WTC11 (cell line): Measurements from ENCODE around the gene TMEM223. TPM values are rescaled to one million over a fixed set of nuclear protein-coding genes. Genes with fewer than 3 reads are reported as not detected.

Experiments
- ATAC-seq: fragments of 200-7000 bp; cut with Tn5 transposase; 2 replicates; pipeline ENCODE4 v1.10.0; 2021; ENCODE audit warnings: mild to moderate bottlenecking, moderate library complexity
- CTCF ChIA-PET: fragments of 300-600 bp; sonication (Branson Sonifier 250); formaldehyde crosslinking; loops from one replicate; lab custom pipeline; 2021; ENCODE audit warnings: antibody characterized with exemption; lab: Charles Lee
- POLR2A ChIA-PET: fragments of 350-600 bp; sonication (Branson Sonifier 250); formaldehyde crosslinking; loops from one replicate; lab custom pipeline; 2021; ENCODE audit warnings: antibody characterized with exemption; lab: Charles Lee
- DNase-seq: peaks from one replicate; pipeline ENCODE4 v3.0.0; 2021; ENCODE audit warnings: low spot score
- H3K27ac Mint-ChIP-seq: 2 replicates; pipeline ENCODE4 v1.8.0; 2021; ENCODE audit warnings: mixed read lengths
- H3K27me3 Mint-ChIP-seq: 2 replicates; pipeline ENCODE4 v1.8.0; 2021; ENCODE audit warnings: low read depth, mild to moderate bottlenecking, moderate library complexity, mixed read lengths
- H3K36me3 Mint-ChIP-seq: 2 replicates; pipeline ENCODE4 v1.8.0; 2021; ENCODE audit warnings: mixed read lengths
- H3K4me1 Mint-ChIP-seq: 2 replicates; pipeline ENCODE4 v1.8.0; 2022; ENCODE audit warnings: mixed read lengths
- H3K4me3 Mint-ChIP-seq: 2 replicates; pipeline ENCODE4 v1.8.0; 2021; ENCODE audit warnings: mild to moderate bottlenecking, moderate library complexity, mixed read lengths
- H3K9me3 Mint-ChIP-seq: 2 replicates; pipeline ENCODE4 v1.8.0; 2021; ENCODE audit warnings: mixed read lengths
- ATF6 ChIP-seq: sonication (generic); formaldehyde crosslinking; IDR thresholded peaks from 2 replicates; pipeline ENCODE4 v1.8.1; 2023; ENCODE audit warnings: mild to moderate bottlenecking, missing genetic modification reagents
- CREM ChIP-seq: sonication (generic); formaldehyde crosslinking; IDR thresholded peaks from 2 replicates; pipeline ENCODE4 v1.8.1; 2022; ENCODE audit warnings: mild to moderate bottlenecking, missing genetic modification reagents, moderate library complexity
- EMX1 ChIP-seq: fragments of 250-450 bp; sonication (Bioruptor Pico); IDR thresholded peaks from 2 replicates; pipeline ENCODE4 v1.8.0; 2021; ENCODE audit warnings: mild to moderate bottlenecking
- ETV6 ChIP-seq: sonication (generic); formaldehyde crosslinking; IDR thresholded peaks from 2 replicates; pipeline ENCODE4 v1.8.1; 2022; ENCODE audit warnings: mild to moderate bottlenecking, missing genetic modification reagents
- FOXP1 ChIP-seq: sonication (generic); formaldehyde crosslinking; IDR thresholded peaks from 2 replicates; pipeline ENCODE4 v1.8.0; 2022; ENCODE audit warnings: missing genetic modification reagents, mild to moderate bottlenecking, moderate library complexity, borderline replicate concordance
- MXD4 ChIP-seq: fragments of 250-450 bp; sonication (Bioruptor Pico); IDR thresholded peaks from 2 replicates; pipeline ENCODE4 v1.8.0; 2021; ENCODE audit warnings: mild to moderate bottlenecking, moderate library complexity, borderline replicate concordance
- NFYB ChIP-seq: sonication (generic); formaldehyde crosslinking; conservative IDR thresholded peaks from 2 replicates; pipeline ENCODE4 v1.8.0; 2022; ENCODE audit warnings: low read depth, missing genetic modification reagents
- NR1H2 ChIP-seq: sonication (generic); formaldehyde crosslinking; IDR thresholded peaks from 2 replicates; pipeline ENCODE4 v1.9.0; 2021; ENCODE audit warnings: mild to moderate bottlenecking, moderate library complexity, missing genetic modification reagents
- USF2 ChIP-seq: sonication (generic); formaldehyde crosslinking; IDR thresholded peaks from 2 replicates; pipeline ENCODE4 v1.8.1; 2023; ENCODE audit warnings: mild to moderate bottlenecking, missing genetic modification reagents, moderate library complexity
- ZNF138 ChIP-seq: sonication (generic); formaldehyde crosslinking; conservative IDR thresholded peaks from 2 replicates; pipeline ENCODE4 v1.8.1; 2022; ENCODE audit warnings: mild to moderate bottlenecking, moderate library complexity, missing genetic modification reagents
- ZNF263 ChIP-seq: sonication (generic); formaldehyde crosslinking; IDR thresholded peaks from 2 replicates; pipeline ENCODE4 v1.8.1; 2022; ENCODE audit warnings: low read depth, mild to moderate bottlenecking, moderate library complexity, missing genetic modification reagents
- total RNA-seq: library from RNA; stranded (reverse); gene quantifications from 3 replicates; pipeline ENCODE4 v1.2.3, GENCODE V29; 2021
- TF ChIP-seq, protein P1 (sequence below): sonication (generic); formaldehyde crosslinking; IDR thresholded peaks from 2 replicates; pipeline ENCODE4 v1.8.1; 2023; ENCODE audit warnings: mild to moderate bottlenecking, missing genetic modification reagents, borderline replicate concordance
- TF ChIP-seq, protein P2 (sequence below): sonication (generic); formaldehyde crosslinking; IDR thresholded peaks from 2 replicates; pipeline ENCODE4 v1.8.0; 2022; ENCODE audit warnings: mild to moderate bottlenecking, missing genetic modification reagents
- TF ChIP-seq, protein P3 (sequence below): fragments of 250-450 bp; sonication (Bioruptor Pico); IDR thresholded peaks from 2 replicates; pipeline ENCODE4 v1.9.0; 2021; ENCODE audit warnings: mild to moderate bottlenecking
- TF ChIP-seq, protein P4 (sequence below): sonication (generic); formaldehyde crosslinking; conservative IDR thresholded peaks from 2 replicates; pipeline ENCODE4 v1.8.1; 2023; ENCODE audit warnings: mild to moderate bottlenecking, low read depth, missing genetic modification reagents, moderate library complexity
- TF ChIP-seq, protein P5 (sequence below): fragments of 250-450 bp; sonication (Bioruptor Pico); IDR thresholded peaks from 2 replicates; pipeline ENCODE4 v1.9.0; 2021; ENCODE audit warnings: mild to moderate bottlenecking, borderline replicate concordance

The TMEM223 gene
- total RNA-seq, 1 experiment from 2014 or later, result 26.4 TPM

- TF ChIP-seq, protein P1, sequence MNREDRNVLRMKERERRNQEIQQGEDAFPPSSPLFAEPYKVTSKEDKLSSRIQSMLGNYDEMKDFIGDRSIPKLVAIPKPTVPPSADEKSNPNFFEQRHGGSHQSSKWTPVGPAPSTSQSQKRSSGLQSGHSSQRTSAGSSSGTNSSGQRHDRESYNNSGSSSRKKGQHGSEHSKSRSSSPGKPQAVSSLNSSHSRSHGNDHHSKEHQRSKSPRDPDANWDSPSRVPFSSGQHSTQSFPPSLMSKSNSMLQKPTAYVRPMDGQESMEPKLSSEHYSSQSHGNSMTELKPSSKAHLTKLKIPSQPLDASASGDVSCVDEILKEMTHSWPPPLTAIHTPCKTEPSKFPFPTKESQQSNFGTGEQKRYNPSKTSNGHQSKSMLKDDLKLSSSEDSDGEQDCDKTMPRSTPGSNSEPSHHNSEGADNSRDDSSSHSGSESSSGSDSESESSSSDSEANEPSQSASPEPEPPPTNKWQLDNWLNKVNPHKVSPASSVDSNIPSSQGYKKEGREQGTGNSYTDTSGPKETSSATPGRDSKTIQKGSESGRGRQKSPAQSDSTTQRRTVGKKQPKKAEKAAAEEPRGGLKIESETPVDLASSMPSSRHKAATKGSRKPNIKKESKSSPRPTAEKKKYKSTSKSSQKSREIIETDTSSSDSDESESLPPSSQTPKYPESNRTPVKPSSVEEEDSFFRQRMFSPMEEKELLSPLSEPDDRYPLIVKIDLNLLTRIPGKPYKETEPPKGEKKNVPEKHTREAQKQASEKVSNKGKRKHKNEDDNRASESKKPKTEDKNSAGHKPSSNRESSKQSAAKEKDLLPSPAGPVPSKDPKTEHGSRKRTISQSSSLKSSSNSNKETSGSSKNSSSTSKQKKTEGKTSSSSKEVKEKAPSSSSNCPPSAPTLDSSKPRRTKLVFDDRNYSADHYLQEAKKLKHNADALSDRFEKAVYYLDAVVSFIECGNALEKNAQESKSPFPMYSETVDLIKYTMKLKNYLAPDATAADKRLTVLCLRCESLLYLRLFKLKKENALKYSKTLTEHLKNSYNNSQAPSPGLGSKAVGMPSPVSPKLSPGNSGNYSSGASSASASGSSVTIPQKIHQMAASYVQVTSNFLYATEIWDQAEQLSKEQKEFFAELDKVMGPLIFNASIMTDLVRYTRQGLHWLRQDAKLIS, result no peak
- TF ChIP-seq EMX1, result no peak
- no peak for TF ChIP-seq FOXP1 (CRISPR knock-in tag)
- no peak for TF ChIP-seq NR1H2 (CRISPR knock-in tag)
- no peak for TF ChIP-seq NFYB (CRISPR knock-in tag)
- TF ChIP-seq, protein P2, sequence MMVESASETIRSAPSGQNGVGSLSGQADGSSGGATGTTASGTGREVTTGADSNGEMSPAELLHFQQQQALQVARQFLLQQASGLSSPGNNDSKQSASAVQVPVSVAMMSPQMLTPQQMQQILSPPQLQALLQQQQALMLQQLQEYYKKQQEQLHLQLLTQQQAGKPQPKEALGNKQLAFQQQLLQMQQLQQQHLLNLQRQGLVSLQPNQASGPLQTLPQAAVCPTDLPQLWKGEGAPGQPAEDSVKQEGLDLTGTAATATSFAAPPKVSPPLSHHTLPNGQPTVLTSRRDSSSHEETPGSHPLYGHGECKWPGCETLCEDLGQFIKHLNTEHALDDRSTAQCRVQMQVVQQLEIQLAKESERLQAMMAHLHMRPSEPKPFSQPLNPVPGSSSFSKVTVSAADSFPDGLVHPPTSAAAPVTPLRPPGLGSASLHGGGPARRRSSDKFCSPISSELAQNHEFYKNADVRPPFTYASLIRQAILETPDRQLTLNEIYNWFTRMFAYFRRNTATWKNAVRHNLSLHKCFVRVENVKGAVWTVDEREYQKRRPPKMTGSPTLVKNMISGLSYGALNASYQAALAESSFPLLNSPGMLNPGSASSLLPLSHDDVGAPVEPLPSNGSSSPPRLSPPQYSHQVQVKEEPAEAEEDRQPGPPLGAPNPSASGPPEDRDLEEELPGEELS (CRISPR knock-in tag), result no peak
- TF ChIP-seq ZNF138 (CRISPR knock-in tag), result no peak
- TF ChIP-seq, protein P3, sequence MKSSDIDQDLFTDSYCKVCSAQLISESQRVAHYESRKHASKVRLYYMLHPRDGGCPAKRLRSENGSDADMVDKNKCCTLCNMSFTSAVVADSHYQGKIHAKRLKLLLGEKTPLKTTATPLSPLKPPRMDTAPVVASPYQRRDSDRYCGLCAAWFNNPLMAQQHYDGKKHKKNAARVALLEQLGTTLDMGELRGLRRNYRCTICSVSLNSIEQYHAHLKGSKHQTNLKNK, result no peak
- TF ChIP-seq, protein P4, sequence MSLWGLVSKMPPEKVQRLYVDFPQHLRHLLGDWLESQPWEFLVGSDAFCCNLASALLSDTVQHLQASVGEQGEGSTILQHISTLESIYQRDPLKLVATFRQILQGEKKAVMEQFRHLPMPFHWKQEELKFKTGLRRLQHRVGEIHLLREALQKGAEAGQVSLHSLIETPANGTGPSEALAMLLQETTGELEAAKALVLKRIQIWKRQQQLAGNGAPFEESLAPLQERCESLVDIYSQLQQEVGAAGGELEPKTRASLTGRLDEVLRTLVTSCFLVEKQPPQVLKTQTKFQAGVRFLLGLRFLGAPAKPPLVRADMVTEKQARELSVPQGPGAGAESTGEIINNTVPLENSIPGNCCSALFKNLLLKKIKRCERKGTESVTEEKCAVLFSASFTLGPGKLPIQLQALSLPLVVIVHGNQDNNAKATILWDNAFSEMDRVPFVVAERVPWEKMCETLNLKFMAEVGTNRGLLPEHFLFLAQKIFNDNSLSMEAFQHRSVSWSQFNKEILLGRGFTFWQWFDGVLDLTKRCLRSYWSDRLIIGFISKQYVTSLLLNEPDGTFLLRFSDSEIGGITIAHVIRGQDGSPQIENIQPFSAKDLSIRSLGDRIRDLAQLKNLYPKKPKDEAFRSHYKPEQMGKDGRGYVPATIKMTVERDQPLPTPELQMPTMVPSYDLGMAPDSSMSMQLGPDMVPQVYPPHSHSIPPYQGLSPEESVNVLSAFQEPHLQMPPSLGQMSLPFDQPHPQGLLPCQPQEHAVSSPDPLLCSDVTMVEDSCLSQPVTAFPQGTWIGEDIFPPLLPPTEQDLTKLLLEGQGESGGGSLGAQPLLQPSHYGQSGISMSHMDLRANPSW (CRISPR knock-in tag), result no peak
These were observed 9.3 kb upstream of the TMEM223 start (continued) for GRCh38 chr11:62801071-62801470.

GRCh38 chr11:62799486-62799885 is 7.7 kb upstream of the TMEM223 start:
- ATAC-seq, result no peak
- peaks cover 7% of the 10 kb centered on the region for H3K4me1 Mint-ChIP-seq
- TF ChIP-seq, protein P4 (CRISPR knock-in tag), result no peak
- no peak for TF ChIP-seq USF2 (CRISPR knock-in tag)
- TF ChIP-seq, protein P5, sequence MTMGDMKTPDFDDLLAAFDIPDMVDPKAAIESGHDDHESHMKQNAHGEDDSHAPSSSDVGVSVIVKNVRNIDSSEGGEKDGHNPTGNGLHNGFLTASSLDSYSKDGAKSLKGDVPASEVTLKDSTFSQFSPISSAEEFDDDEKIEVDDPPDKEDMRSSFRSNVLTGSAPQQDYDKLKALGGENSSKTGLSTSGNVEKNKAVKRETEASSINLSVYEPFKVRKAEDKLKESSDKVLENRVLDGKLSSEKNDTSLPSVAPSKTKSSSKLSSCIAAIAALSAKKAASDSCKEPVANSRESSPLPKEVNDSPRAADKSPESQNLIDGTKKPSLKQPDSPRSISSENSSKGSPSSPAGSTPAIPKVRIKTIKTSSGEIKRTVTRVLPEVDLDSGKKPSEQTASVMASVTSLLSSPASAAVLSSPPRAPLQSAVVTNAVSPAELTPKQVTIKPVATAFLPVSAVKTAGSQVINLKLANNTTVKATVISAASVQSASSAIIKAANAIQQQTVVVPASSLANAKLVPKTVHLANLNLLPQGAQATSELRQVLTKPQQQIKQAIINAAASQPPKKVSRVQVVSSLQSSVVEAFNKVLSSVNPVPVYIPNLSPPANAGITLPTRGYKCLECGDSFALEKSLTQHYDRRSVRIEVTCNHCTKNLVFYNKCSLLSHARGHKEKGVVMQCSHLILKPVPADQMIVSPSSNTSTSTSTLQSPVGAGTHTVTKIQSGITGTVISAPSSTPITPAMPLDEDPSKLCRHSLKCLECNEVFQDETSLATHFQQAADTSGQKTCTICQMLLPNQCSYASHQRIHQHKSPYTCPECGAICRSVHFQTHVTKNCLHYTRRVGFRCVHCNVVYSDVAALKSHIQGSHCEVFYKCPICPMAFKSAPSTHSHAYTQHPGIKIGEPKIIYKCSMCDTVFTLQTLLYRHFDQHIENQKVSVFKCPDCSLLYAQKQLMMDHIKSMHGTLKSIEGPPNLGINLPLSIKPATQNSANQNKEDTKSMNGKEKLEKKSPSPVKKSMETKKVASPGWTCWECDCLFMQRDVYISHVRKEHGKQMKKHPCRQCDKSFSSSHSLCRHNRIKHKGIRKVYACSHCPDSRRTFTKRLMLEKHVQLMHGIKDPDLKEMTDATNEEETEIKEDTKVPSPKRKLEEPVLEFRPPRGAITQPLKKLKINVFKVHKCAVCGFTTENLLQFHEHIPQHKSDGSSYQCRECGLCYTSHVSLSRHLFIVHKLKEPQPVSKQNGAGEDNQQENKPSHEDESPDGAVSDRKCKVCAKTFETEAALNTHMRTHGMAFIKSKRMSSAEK, result no peak
- no peak for TF ChIP-seq MXD4 (CRISPR knock-in tag)
- no peak for TF ChIP-seq ETV6
- no peak for TF ChIP-seq ZNF263 (CRISPR knock-in tag)
- no peak for TF ChIP-seq CREM (CRISPR knock-in tag)
- no peak for TF ChIP-seq ATF6 (CRISPR knock-in tag)

More at GRCh38 chr11:62799486-62799885, 7.7 kb upstream of the TMEM223 start:
- Mint-ChIP-seq H3K9me3 (no peaks in the 10 kb centered on the region), H3K27me3 (no peaks in the 10 kb centered on the region), H3K4me3 (no peak overlapping the region), H3K36me3 (peaks cover 72% of the 10 kb centered on the region), H3K27ac (no peak overlapping the region)
- DNase-seq, result no peak
- ChIA-PET CTCF (no interaction called here), POLR2A (no interaction called here)
